ENCODE measurements around the gene NNT.

GRCh38 chr5:43561356-43561755, 41.6 kb upstream of the NNT start:
- TF ChIP-seq, protein P1, sequence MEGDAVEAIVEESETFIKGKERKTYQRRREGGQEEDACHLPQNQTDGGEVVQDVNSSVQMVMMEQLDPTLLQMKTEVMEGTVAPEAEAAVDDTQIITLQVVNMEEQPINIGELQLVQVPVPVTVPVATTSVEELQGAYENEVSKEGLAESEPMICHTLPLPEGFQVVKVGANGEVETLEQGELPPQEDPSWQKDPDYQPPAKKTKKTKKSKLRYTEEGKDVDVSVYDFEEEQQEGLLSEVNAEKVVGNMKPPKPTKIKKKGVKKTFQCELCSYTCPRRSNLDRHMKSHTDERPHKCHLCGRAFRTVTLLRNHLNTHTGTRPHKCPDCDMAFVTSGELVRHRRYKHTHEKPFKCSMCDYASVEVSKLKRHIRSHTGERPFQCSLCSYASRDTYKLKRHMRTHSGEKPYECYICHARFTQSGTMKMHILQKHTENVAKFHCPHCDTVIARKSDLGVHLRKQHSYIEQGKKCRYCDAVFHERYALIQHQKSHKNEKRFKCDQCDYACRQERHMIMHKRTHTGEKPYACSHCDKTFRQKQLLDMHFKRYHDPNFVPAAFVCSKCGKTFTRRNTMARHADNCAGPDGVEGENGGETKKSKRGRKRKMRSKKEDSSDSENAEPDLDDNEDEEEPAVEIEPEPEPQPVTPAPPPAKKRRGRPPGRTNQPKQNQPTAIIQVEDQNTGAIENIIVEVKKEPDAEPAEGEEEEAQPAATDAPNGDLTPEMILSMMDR (conservative IDR thresholded peaks at IDR 0.05 in 1 of 2, IDR thresholded peaks at IDR 0.05 in 1 of 2; ENCODE audit: extremely low read depth in 1 of 2, insufficient read depth in 1 of 2, low read depth in 1 of 2, low read length in 2 of 2), result no peak
- no peak for TF ChIP-seq EZH2 (IDR thresholded peaks at IDR 0.05; ENCODE audit: borderline replicate concordance, low read length)

All from mammary epithelial cell (primary cell).